GM23338 (cell line): ENCODE results near the gene MBD5. TPM values are rescaled to one million over a fixed set of nuclear protein-coding genes. Genes with fewer than 3 reads are reported as not detected.

ENCODE experiments used
- ATAC-seq: fragments of 200-7000 bp; cut with Tn5 transposase; 3 replicates; pipeline ENCODE4 v1.9.1; 2020
- DNase-seq: peaks from one replicate; pipeline ENCODE4 v3.0.0-alpha.2; 2015; ENCODE audit warnings: low spot score
- H2AFZ ChIP-seq: fragments of 200-600 bp; sonication (generic); 2 replicates; pipeline ENCODE4 v1.8.0; 2016; ENCODE audit warnings: antibody characterized with exemption, mild to moderate bottlenecking, moderate library complexity
- H3F3A ChIP-seq: fragments of 200-600 bp; sonication (generic); replicated peaks from 2 replicates; pipeline ENCODE4 v1.8.0; 2017; ENCODE audit warnings: antibody characterized with exemption, mixed run types, low read depth
- H3K27ac ChIP-seq: fragments of 200-600 bp; sonication (generic); 2 replicates; pipeline ENCODE4 v1.6.1; 2016; ENCODE audit warnings: low read depth
- H3K27me3 ChIP-seq: fragments of 200-600 bp; sonication (generic); 2 replicates; pipeline ENCODE4 v1.8.0; 2016; ENCODE audit warnings: mild to moderate bottlenecking, mixed run types, moderate library complexity; ENCODE audit not compliant: insufficient read depth
- H3K36me3 ChIP-seq: fragments of 200-600 bp; sonication (generic); 2 replicates; pipeline ENCODE4 v1.8.0; 2016; ENCODE audit warnings: mild to moderate bottlenecking; ENCODE audit not compliant: insufficient read depth
- H3K4me1 ChIP-seq: fragments of 200-600 bp; sonication (generic); 2 replicates; pipeline ENCODE4 v1.8.0; 2016; ENCODE audit warnings: mild to moderate bottlenecking, moderate library complexity; ENCODE audit not compliant: insufficient read depth
- H3K4me2 ChIP-seq: fragments of 200-600 bp; sonication (generic); 2 replicates; pipeline ENCODE4 v1.7.1; 2017; ENCODE audit warnings: mixed run types
- H3K4me3 ChIP-seq: fragments of 200-600 bp; sonication (generic); 2 replicates; pipeline ENCODE4 v1.6.1; 2016; ENCODE audit warnings: mixed run types
- H3K79me2 ChIP-seq: fragments of 200-600 bp; sonication (generic); replicated peaks from 2 replicates; pipeline ENCODE4 v1.8.0; 2017; ENCODE audit warnings: mild to moderate bottlenecking; ENCODE audit not compliant: insufficient read depth
- H3K9me2 ChIP-seq: fragments of 200-600 bp; sonication (generic); 2 replicates; pipeline ENCODE4 v1.8.0; 2017; ENCODE audit not compliant: insufficient read depth
- H4K20me1 ChIP-seq: fragments of 200-600 bp; sonication (generic); replicated peaks from 2 replicates; pipeline ENCODE4 v1.8.0; 2017; ENCODE audit warnings: mild to moderate bottlenecking; ENCODE audit not compliant: insufficient read depth
- H3K27ac Mint-ChIP-seq: 2 replicates; pipeline ENCODE4 v1.8.0; 2020; ENCODE audit warnings: inconsistent platforms, mild to moderate bottlenecking, moderate library complexity, mixed read lengths
- H3K27me3 Mint-ChIP-seq: 3 replicates; pipeline ENCODE4 v1.8.0; 2022; ENCODE audit warnings: low read depth, mild to moderate bottlenecking, moderate library complexity, mixed read lengths, inconsistent platforms; ENCODE audit not compliant: insufficient read depth, poor library complexity
- H3K36me3 Mint-ChIP-seq: 3 replicates; pipeline ENCODE4 v1.8.0; 2021; ENCODE audit warnings: low read depth, mild to moderate bottlenecking, inconsistent platforms, moderate library complexity, mixed read lengths
- H3K4me1 Mint-ChIP-seq: 3 replicates; pipeline ENCODE4 v1.8.0; 2020; ENCODE audit warnings: mild to moderate bottlenecking, inconsistent platforms, mixed read lengths
- H3K4me3 Mint-ChIP-seq: 3 replicates; pipeline ENCODE4 v1.8.0; 2021; ENCODE audit warnings: moderate library complexity, mild to moderate bottlenecking, inconsistent platforms, mixed read lengths
- H3K9me3 Mint-ChIP-seq: 3 replicates; pipeline ENCODE4 v1.8.0; 2020; ENCODE audit warnings: moderate library complexity, mild to moderate bottlenecking, inconsistent platforms, mixed read lengths
- CTCF ChIP-seq, 2 experiments: fragments of 200-600 bp in 1 of 2; sonication (generic) in 1 of 2; conservative IDR thresholded peaks; 2 replicates each; pipeline versions ENCODE4 v1.5.1 to v1.6.1; 2016 to 2017; ENCODE audit warnings: antibody characterized with exemption in 2 of 2, low read depth in 2 of 2, mild to moderate bottlenecking in 2 of 2, moderate library complexity in 1 of 2
- ETS1 ChIP-seq: IDR thresholded peaks from 2 replicates; pipeline ENCODE4 v1.6.1; 2016; ENCODE audit warnings: antibody characterized with exemption
- EZH2phosphoT487 ChIP-seq: fragments of 200-600 bp; sonication (generic); IDR thresholded peaks from one replicate; pipeline ENCODE4 v1.8.1; 2018; ENCODE audit warnings: antibody characterized with exemption; ENCODE audit not compliant: unreplicated experiment
- NANOG ChIP-seq: IDR thresholded peaks from 2 replicates; pipeline ENCODE4 v1.6.1; 2016; ENCODE audit warnings: antibody characterized with exemption, borderline replicate concordance
- REST ChIP-seq: IDR thresholded peaks from one replicate; pipeline ENCODE4 v1.6.1; 2018; ENCODE audit warnings: antibody characterized with exemption; ENCODE audit not compliant: unreplicated experiment
- ZNF114 ChIP-seq: fragments of 250-450 bp; sonication (Bioruptor Pico); IDR thresholded peaks from 2 replicates; pipeline ENCODE4 v1.5.0; 2020; ENCODE audit warnings: mild to moderate bottlenecking, moderate library complexity
- ZNF331 ChIP-seq: fragments of 250-450 bp; sonication (Bioruptor Pico); IDR thresholded peaks from 2 replicates; pipeline ENCODE4 v1.5.0; 2020; ENCODE audit warnings: low read depth, mild to moderate bottlenecking, moderate library complexity
- polyA plus RNA-seq: library from polyadenylated mRNA; unstranded; fragments of >200 nt; fragmentation: Nextera tagmentation; extraction: Ambion mirVana; gene quantifications from 2 replicates; pipeline ENCODE4 v1.2.1, GENCODE V29; 2016
- total RNA-seq: library from RNA; depleted of rRNA; stranded (reverse); fragments of >200 nt; shearing (Covaris generic); gene quantifications from 2 replicates; pipeline ENCODE4 v1.2.3, GENCODE V29; 2014

MBD5 gene
- total and polyA plus RNA-seq, 2 experiments from 2014 or later = 16.2 to 23.1 TPM

- TF ChIP-seq CTCF (conservative IDR thresholded peaks at IDR 0.05; ENCODE audit: low read depth in 2 of 2) (no peak), REST (no peak), ETS1 (no peak), NANOG (no peak), ZNF331 (no peak), EZH2phosphoT487 (no peak), ZNF114 (no peak)
Measured at GRCh38 chr2:148529745-148530144, 508.9 kb downstream of the MBD5 start (continued).

- Histone ChIP-seq H3K36me3 (no peaks in the 10 kb centered on the region), H4K20me1 (no peaks in the 10 kb centered on the region), H3K79me2 (no peaks in the 10 kb centered on the region), H3K4me3 (no peak overlapping the region), H3K27ac (no peak overlapping the region), H3K4me2 (no peak overlapping the region), H3K27me3 (no peaks in the 10 kb centered on the region), H2AFZ (no peak overlapping the region), H3K4me1 (no peaks in the 10 kb centered on the region), H3K9me2 (peaks cover 23% of the 10 kb centered on the region), H3F3A (no peaks in the 10 kb centered on the region)
- Mint-ChIP-seq H3K9me3 (no peaks in the 10 kb centered on the region; the same call in 2 of the 3 replicates), H3K36me3 (no peaks in the 10 kb centered on the region), H3K27ac (no peak overlapping the region), H3K4me3 (no peak overlapping the region), H3K4me1 (peaks cover 10% of the 10 kb centered on the region), H3K27me3 (peaks cover 3% of the 10 kb centered on the region)
- ATAC-seq (no peak), DNase-seq (no peak)
- TF ChIP-seq ETS1 (no peak), CTCF (conservative IDR thresholded peaks at IDR 0.05; ENCODE audit: low read depth in 2 of 2) (no peak)
Measured at GRCh38 chr2:148530350-148530749, 509.5 kb downstream of the MBD5 start.
